GM21717 (cell line): ENCODE results near the gene EIF4G3.
"Not testable (repeated sequence)": the region's sequence is repeated elsewhere in the genome, so short reads cannot be mapped to it uniquely, and the experiment has no call there.

Source experiments
- ATAC-seq: cut with Tn5 transposase; IDR thresholded peaks from one replicate; pipeline ENCODE4 v1.9.1; 2021; ENCODE audit warnings: mild to moderate bottlenecking, moderate library complexity; ENCODE audit not compliant: unreplicated experiment

The EIF4G3 gene

DNA sequence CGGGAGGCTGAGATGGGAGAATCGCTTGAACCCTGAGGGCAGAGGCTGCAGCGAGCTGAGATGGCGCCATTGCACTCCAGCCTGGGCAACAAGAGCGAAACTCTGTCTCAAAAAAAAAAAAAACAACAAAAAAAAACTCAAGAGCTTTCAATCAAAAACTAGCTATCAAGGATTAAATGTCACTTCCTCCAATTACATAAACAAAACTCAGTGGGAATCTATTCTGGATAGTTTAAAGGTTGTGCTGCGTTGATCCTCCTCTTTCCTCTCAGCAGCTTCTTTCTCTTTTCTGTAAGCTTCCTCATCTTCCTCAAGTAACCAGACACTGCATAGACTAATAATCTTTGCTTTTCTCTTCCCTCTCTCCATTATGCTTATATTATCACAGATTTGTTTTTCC, 20.7 kb downstream of the EIF4G3 start:
- ATAC-seq: no peak

DNA sequence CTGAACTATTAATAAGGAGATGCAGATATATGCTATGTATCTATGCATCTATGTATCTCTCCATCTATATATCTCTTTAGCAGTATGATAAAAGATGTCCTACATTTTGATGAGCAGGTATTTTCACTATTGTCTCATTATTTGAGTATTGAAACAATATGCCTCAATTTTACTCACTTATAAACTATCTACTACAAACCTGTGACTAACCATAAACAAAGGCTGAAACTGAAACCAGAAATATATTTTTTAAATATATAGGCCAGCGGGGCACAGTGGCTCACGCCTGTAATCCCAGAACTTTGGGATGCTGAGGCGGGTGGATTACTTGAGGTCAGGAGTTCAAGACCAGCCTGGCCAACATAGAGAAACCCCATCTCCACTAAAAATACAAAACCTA, 22.0 kb downstream of the EIF4G3 start:
- no peak for ATAC-seq

DNA sequence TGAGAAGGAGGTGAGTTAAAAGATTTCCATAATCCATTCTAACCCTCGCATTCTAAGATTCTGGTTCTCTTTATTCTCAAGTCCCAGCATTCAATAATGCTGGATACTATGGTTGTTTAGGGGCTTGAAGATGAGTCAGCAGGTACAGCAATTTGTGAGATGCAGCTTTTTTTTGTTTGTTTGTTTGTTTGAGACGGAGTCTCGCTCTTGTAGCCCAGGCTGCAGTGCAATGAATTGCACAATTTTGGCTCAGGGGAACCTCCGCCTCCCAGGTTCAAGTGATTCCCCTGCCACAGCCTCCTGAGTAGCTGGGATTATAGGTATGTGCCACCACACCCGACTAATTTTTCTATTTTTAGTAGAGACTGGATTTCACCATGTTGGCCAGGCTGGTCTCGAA, 23.3 kb downstream of the EIF4G3 start:
- ATAC-seq: no peak

DNA sequence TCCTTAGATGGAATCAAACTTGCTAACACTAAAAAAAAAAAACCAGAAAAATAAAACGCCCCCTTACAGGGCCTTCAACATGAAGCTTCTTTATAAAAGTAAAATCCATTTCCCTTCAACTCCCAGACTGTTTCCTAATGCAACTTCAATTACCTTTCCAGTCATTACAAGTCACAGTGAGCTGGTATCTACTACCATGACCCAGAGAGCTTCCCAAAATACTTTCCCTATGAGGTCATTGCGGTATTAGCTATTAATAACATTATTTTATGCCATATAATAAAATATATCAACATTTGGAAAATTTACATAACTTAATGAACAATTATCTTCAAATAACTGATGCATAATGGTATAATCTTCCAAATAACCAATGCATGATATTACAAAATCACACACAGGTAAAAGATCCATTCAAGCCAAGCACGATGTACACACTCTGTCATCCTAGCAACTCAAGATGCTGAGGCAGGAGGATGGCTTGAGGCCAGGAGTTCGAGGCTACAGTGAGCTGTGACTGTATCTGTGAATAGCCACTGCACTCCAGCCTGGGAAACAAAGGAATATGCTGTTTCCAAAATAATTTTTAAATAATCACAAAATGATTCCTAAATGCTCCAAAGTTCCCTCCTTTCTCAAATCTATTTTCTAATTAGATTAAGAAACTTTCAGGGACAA, 24.1 kb downstream of the EIF4G3 start:
- ATAC-seq: no peak

DNA sequence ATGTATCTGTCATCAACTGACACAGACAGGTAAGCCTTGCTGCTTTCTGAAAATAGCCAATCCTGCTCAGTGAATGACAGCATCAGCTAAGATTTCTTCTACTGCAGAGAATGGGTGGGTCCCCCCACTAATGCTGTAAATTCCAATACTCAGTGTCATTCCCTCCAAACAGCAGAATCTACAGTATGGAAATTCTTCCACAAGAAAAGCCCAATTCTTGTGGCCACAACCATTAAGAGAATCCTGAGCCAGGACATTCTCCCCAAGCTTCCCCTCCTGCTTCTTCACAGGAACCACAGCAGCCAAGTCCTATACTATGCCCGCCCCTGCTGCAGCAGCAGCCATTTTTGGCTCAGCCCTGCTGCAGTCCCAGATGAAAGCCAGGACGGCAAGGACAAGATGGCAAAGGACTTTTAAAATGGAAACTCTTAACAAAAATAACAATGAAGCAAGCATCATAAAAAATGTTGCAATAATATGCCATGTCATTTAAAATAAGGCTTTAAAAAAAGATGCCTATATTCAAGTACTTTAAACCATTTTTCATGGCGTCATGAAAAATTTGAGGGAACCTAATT, 26.8 kb downstream of the EIF4G3 start:
- no peak for ATAC-seq

DNA sequence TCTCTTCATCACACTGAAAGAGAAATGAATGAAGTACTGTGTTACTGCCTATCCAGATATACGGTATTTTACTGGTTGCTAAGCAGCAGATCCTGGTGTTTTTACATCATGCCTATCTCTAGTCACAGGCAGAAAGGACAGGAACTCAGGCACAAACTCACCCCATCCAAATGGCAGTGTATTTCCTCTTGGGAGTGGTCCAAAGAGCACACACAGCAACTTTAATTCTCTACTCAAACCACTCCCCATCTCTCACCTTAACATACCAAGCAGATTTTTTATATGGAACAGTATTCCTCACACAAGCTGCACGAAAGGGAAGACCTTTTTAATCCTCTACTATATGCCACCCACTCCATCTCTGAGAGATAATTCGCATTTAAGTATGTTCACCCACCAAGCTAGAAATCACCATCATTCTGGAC, 27.3 kb downstream of the EIF4G3 start:
- ATAC-seq: no peak

DNA sequence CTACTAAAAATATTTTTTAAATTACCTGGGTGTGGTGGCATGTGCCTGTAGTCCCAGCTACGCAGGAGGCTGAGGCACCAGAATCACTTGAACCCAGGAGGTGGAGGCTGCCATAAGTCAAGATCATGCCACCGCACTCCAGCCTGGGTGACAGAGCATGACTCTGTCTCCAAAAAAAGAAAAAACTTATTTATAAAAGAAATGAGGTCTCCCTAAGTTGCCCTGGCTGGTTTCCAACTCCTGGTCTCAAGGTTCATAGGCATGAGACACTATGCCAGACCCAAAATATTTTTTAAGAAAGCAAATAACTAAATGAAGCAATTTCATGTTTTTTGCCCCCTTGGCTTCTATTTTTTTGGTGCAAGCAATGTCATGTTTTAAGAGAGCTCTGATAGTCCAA, 32.9 kb downstream of the EIF4G3 start:
- ATAC-seq: no peak

DNA sequence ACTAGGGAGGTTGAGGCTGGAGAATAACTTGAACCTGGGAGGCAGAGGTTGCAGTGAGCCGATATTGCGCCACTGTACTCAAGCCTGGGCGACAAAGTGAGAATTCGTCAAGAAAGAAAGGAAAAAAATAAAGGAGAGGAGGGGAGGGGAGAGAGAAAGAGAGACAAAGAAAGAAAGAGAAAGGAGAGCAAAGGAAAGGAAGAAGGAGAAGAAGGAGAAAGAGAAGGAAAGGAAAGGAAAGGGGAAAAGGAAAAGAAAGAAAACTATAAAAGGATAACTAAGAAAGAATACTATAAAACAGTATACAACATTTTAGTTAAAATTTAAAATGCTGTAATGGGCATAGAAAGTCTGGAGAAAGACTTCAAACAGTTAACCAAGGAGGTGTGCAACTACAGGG, 33.6 kb downstream of the EIF4G3 start:
- no peak for ATAC-seq

DNA sequence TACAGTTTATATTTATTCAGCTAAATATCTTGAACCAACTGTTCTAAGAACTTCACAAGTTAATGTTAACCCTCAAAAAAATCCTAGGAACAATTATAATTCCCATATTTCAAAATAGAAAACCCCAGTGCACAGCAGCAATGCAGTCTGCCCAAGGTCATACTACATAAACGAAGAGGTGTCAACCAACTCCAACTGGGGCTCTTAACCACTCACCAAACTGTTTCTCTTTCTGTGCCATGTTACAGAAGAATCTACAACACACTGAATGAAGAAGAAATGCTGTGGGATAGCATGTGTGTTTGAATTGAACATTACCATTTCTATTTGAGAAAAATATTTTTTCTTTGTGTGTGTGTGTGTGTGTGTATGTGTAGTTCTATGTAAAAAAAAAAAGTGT, 35.7 kb downstream of the EIF4G3 start:
- ATAC-seq: no peak

DNA sequence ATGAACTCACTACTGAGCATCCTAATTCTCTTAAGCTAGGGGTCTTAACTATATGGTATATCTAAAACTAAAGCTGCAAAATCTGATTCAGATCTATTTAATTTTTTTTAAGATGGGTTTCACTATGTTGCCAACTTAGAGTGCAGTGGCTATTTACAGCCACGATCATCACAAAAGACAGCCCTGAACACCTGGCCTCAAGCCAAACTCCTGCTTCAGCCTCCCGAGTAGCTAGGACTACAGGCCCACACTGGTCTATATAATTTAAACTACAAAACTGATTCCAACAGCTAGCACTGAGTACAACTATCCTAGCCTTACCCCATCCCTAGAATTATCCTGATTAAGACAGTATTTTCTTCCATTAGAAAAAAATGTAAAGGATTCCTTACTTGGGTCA, 37.1 kb downstream of the EIF4G3 start:
- ATAC-seq: no peak

DNA sequence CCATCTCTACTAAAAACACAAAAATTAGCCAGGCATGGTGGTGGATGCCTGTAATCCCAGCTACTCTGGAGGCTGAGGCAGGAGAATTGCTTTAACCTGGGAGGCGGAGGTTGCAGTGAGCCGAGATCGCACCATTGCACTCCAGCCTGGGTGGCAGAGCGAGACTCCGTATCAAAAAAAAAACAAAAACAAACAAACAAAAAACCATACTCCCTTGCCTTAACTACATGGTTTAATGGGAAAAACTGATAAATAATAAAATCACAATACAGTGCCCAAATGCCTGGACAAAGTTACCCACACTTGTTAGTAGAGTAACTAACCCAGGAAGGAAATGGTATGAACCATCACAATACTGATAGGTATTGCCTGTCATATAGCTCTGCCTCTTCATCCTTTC, 40.4 kb downstream of the EIF4G3 start:
- not testable (repeated sequence) for ATAC-seq

DNA sequence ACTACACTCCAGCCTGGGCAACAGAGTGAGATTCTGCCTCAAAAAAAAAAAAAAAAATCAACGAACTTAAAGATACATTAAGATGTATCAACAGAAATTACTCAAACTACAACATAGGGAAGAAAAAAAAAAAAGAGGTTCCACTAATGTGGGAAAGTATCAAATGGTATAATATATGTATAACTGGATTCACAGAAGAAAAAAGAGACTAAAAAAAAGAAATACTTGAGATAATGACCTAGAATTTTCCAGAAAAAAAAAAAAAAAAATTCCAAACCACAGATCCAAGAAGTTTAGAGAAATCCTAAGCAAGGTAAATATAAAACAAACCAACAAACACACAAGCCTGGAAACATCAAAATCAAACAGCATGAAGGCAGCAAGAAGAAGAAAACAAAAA, 45.5 kb downstream of the EIF4G3 start:
- no peak for ATAC-seq

DNA sequence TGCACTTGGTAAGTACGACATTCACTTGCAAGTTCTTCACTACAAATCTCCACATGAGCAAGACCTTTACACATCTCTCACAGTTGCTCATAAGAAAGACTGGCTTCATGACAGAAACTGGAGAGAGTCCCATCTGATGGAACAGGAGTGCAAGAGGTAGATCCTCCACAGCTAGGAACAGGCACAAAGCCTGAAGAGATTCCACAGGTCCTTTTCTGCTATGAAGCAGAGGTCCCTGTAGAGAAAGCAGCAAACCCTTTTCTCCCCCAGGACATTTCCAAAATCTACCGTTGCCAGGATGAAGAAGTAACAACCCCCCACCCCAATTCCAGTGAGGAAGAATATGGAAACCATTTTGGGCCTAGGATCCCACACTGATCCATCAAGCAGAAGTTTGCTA, 47.3 kb downstream of the EIF4G3 start:
- ATAC-seq: no peak

DNA sequence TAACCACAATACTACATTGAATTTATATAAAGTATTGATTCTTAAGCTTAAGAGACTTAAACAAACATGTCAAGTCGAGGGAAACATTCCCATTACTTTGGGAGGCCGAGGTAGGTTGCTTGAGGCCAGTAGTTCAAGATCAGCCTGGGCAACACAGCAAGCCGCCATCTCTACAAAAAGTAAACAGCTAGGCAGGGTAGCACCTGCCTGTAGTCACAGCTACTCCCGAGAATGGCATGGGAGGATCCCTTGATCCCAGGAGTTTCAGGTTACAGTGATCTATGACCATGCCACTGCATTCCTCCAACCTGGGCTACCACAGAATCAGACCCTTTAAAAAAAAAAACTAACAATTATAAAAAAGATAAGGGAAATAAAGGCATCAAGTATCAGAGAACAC, 50.4 kb downstream of the EIF4G3 start:
- no peak for ATAC-seq

DNA sequence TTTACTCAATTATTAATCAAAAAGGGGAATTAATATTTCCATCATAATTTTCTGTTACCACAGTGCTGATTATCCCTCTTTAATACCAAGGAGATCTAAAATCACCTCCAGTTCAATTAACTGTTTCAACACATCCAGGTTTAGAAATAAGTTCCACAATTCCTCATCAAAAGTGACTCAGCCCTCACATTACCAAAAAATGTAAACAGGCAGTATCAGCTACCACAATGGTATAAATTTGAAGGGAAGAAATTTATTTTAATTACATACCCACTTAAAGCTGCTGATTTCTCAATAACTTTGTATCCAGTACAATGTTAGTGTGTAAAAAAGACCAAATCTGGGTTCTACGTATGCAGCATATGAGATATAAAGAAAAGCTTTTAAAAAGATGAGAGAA, 51.9 kb downstream of the EIF4G3 start:
- ATAC-seq: no peak

DNA sequence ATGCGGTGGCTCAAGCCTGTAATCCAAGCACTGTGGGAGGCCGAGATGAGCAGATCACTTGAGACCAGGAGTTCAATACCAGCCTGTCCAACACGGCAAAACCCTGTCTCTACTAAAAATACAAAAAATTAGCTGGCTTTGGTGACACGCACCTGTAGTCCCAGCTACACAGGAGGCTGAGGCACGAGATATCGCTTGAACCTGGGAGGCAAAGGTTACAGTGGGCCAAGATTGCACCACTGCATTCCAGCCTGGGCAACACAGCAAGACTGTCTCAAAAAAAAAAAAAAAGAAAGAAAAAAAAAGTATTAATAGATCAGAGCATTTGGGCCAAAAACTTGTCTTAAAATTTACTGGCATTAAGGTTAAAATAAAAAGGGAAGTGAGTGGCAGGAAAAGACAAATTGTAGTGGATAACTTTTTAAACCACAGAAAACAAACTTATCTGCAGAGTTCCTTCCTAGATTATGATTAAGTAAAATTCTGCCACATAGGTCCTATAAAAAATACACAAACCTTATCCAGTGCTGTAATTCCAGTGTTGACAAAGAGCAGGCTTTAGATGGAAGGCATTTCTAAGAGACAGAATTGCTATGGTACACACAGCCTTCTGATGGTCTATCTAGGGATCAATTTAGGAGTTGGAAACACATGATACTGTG, 53.3 kb downstream of the EIF4G3 start:
- no peak for ATAC-seq

DNA sequence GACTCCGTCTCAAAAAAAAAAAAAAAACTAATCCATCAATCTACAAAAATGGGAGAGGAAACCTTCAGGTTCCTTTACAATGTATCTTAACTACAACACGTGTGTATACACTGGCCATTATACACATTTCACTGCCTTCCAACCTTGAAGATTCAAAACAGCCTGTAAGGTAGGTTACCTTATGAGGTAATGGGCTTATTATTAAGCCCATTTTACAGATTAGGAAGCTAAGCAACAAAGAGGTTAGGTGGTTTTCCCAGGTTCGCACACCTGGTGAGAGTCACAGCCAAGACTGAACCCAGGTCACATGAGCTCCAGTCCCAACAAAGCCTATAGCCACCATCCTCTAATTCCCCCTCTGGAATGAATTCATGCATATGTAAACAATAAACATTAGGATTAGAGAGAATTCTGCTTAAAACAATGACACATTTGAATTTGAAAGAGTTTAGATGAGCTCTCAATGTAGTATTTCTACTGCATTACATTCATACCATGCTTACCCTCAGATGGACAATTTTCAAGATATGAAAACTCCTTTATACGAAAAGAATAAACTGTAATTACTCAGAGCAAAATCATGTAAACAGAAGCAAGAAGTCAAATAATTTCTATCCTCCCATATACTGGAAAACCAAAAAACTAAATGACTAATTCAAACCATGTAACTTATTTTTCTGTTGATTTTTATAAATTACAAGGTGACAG, 54.8 kb downstream of the EIF4G3 start:
- ATAC-seq: no peak

DNA sequence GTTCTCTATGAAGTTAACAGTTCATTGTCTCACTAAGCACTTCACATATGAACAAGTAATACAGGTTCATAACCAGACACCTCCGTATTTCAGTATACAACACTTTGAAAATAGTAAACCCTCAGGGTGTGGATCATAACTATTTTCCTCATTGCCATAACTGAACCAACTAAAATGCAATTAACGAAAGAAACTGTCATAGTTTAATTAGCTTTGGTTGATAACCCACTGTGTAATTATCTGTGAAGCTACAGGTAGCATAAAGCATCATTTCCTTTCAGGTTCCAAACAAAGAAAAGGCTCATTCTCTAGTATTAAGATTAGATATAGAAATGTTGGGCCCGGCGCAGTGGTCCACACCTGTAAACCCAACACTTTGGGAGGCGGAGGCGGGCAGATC, 58.5 kb downstream of the EIF4G3 start:
- no peak for ATAC-seq

DNA sequence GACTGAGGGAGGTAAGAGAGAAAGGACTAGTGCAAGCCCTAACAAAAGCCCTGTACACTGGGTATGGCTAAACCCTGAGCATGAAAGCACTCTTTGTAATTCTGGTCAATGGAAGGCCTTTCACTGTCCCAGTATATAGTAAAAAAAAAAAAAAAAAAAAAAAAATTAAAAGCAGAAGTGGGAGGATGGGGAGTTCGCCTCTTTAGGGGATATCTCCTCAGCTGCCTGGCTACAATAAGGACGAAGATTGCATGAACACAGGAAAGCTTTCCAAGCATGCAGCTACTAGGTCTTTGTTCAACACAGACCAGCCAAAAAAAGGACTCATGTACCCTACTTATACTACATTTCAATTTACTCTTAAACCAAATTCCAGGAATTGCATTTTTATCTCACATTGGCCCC, 59.1 kb downstream of the EIF4G3 start:
- no peak for ATAC-seq

DNA sequence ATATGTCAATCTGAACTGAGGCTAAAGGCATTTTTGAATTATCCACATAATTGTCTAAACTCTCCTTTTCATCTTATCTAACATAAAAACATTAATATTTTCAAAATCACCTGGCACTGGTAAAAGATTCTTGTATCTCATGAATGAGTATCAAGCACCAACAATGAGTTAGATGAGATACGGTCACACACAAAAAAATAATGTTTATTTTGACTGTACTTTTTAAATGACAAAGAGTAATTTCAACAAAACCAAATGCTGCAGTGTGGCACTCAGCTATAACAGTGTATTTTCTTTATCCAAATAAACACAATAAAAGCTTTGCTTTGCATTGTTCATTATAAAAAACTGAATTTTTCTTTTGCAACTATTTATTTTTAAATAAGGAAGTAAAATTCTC, 59.5 kb downstream of the EIF4G3 start:
- ATAC-seq: no peak

DNA sequence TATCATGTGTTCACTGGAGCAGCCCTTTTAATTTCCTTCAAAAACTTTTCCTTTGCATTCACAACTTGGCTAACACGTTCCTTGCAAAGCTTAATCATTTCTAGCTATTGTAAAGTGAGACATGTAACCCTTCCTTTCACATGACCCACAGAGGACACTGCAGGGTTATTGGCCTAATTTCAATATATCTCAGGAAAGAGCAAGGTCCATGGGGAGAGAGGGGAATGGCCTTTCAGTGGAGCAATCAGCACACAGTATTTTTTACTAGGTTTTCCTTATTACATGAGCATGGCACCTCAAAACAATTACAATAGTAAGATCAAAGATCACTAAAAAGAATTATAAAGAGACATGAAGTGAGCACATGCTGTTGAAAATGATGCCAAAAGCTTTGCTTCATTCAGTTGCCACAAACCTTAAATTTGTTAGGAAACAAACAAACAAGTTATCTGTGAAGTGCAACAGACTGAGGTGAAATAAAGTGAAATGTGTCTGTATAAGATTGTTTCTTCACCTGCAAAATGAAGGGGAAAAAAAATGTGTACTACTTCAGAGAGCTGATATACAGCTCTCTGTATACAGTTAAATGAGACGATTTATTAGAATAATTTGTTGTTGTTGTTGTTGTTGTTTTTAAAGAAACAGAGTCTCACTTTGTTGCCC, 61.5 kb downstream of the EIF4G3 start:
- no peak for ATAC-seq
